Kidney tubule cell (primary cell): Measurements from ENCODE around the gene UBE2C.
"Not testable (repeated sequence)": the region's sequence is repeated elsewhere in the genome, so short reads cannot be mapped to it uniquely, and the experiment has no call there.

ENCODE experiments used
- DNase-seq: peaks from one replicate; pipeline ENCODE4 v3.0.0-alpha.2; 2018; ENCODE audit warnings: low spot score

Gene UBE2C

DNA sequence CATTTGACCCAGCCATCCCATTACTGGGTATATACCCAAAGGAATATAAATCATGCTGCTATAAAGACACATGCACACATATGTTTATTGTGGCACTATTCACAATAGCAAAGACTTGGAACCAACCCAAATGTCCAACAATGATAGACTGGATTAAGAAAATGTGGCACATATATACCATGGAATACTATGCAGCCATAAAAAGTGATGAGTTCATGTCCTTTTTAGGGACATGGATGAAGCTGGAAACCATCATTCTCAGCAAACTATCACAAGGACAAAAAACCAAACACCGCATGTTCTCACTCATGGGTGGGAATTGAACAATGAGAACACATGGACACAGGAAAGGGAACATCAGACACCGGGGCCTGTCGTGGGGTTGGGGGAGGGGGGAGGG is 14.5 kb upstream of the UBE2C start:
- DNase-seq = not testable (repeated sequence)

DNA sequence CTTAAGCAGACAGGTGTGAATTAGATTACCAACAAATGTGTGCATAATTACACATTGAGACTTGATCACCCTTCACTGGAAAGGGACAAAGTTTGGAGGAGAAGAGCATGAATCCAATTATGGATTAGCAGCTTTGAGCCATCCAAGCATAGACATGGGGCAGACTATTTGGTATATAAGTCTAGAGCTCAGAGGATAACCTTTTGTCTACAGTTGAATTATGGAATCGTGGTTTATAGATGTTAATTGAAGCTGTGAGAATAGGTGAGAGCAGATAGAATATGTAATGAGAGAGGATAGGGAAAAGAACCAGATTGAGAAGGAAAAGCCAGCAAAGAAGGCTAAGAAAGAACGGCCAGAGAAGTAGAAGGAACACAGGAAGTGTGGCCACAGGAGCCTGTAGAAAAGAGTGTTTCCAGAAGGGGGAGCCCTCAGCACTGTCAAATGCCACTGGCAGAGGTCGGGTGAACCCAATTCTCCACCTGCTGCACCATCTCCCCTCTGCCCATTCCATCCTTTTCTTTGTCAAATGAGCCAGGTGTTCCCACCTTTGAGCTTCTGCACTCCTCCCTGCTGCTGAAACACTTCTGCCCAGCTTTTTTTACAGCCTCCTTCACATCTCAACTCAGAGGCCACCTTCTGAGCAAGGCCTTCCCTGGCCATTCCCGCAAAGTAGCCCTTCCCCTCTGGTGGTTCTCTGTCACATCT is 13.4 kb upstream of the UBE2C start:
- peak; percentile 63 for DNase-seq

DNA sequence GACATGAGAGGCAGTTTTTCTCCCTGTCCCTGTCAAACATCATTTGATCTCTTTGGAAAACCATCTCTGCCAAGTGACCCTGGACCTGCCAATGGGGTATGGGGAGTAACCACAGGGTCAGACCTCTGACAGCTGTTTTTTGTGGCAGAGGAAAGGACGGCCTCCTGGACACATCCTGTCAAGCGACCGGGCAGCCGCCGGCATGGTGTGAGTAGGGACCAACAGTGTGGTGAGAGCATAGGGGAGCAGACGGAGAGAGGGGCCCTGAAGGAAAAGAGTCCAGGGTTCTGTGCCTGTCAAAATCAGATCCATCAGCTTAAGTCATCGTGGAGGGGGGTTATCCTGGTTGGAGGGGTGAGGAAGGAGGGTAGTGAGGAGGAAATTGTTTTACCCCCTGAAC is 10.6 kb upstream of the UBE2C start:
- no peak for DNase-seq

DNA sequence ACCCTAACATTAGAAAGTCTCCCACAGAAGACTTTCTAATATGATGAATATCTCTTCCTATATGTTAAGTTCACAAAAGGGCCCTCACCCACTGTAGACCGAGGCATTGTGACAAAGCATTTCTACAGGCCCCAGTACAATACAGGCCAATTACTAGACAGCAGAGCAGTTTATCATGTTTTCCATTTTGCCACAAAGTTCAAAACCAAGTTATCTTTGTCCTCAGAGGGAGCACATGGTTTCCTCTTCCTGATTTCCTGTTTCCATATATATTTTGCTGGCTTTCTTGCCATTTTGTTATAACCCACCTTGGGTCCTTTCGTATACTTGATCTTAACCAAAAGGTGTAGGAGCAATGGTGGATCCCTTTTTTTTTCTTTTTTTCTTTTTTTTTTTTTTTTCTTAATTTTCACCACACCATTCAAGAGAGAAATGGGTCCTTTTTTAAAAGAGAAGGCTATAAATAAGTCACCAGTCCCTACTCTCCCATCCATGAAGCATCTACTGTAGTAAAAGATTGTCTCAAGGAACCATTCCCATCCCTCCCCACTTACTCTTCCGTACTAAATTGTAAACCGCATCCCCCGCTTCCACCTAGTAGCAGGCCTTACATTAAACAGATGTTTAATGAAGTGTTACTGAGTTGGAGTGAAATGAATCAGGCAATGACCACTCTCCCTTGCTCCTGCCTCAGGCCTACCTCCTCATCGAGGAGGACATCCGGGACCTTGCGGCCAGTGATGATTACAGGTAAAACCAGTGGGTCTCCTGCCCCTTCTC is 2.1 kb upstream of the UBE2C start:
- no peak for DNase-seq

DNA sequence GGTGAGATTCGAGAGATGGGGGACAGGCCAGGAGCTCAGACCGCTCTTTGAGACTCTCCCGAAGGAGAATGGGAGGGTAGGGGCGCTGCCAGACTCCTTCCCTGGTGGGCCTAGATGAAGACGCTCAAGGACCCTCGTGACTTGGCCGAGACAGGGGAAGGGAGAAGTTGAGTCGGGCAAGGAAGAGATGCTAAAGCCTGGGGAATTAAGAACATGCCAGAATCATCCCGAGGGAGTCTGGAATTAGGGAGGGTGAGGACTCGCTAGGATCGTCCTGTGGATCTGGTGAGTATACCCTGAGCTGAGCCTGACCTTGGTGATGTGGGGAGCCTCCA is 529 bp downstream of the UBE2C start:
- no peak for DNase-seq

DNA sequence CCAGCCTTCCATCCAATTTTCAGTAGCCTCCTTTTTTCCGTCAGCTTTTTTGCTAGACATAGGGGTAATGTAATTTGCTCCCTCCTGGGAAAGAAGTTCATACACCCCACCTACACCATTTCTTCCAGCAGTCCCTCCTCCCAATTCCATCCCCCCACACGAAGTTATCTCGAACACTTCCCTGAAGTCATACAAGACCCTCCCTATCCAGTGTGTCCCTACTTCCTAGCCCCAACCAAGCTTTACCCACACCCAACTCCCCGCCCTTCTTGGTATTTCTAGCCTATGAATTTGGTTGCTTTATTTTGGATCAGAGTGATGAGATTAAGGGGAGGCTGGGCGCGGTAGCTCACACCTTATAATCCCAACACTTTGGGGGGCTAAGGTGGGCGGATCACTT is 1.0 kb downstream of the UBE2C start:
- no peak for DNase-seq

DNA sequence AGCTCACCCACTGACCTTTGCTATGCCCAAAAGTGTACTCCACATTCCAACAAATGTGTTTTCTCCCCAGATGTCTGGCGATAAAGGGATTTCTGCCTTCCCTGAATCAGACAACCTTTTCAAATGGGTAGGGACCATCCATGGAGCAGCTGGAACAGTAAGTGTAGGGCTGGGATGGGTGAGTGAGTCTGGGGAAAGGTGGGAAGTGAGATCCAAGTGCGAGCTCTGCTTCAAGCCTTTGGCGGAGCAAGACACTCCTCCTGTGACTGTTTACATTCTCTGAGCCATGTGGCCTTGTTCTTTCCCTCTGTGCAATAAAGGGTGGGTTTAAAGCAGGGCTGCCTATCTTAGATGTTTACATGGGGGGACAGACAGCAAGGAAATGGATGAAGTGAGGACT is 1.9 kb downstream of the UBE2C start:
- no peak for DNase-seq

DNA sequence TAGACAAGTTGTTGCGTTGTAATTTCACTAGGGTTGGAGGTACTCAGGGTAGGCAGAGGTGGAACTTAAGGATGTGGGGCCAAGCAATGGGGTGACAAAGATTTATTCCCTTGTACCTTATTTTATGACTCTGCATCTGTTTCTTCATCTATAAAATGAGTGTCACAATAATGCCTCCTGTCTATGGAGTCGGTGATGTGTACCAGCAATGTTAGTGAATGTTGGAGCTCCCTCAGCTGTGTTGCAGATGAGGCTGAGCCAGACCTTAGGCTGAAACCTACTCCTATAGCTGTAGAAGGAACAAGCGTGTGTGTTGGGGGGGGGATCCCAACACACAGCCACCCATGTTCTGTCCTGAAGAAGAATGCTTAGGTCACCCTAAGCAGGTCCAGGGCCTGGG is 4.5 kb downstream of the UBE2C start:
- DNase-seq = no peak

DNA sequence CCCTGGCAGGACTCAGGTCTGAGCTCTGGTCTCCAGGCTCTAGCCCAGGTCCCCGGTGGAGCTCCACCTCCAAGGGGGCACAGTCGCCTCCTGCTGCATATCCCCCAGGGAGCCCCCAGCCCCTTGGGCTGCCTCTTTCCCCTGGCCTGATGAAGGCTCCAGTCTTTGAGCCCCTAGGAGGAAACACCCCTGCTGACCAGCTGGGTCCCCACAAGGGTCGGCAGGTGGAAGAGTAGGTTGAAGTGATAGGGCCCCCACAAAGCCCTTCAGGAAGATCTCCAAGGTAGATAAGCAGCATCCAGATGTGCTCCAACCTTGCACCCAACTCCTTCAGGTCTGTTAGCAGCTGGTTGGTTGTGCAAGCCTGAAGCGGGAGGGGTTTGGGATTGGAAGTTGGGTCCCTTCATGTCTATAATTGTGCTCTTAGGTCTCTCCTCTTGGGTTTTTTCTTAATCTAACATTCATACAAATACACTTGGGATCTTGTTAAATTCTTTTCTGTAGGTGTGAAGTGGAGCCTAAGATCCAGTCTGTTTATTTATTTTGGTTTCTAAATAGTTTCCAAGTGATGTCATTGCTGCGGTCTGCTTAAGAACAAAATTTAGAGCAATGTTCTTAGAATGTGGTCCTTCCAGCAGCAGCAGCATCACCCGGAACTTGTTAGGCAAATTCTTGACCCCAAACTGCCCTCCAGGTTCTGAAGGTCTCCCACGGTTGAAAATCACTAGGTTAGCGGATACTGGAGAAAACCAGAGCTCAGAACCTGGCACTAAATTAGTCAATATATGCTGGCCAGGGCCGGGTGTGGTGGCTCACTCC is 5.1 kb downstream of the UBE2C start:
- peak; percentile 68 for DNase-seq

DNA sequence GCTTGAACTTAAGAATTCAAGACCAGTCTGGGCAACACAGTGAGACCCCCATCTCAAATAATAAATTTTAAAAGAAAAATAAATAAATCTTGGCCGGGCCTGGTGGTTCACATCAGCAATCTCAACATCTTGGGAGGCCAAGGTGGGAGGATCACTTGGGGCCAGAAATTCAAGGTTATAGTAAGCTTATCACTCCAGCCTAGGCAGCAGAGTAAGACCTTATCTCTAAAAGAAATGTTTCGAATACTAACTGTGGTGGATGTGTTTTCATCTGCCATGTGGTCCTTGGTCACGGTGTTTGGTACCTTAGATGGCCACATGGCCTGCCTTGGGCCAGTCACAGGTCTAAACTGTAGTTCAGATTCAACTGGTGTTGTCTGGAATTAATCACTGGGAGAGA is 5.8 kb downstream of the UBE2C start:
- no peak for DNase-seq

DNA sequence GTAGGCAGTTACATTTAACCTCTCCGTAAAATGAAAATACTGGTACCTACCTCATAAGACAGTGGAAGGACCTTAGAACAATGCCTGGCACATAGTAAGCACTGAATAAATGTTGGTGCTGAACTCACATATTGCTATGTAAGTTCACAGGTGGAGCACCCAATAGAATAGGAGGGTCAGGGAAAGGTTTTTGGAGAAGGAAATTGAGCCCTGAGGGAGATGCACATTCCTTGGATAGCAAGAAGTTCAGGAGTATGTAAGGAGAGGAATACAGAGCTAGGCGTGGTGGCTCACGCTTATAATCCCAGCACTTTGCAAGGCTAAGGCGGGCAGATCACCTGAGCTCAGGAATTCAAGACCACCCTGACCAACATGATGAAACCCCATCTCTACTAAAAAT is 7.0 kb downstream of the UBE2C start:
- DNase-seq = no peak

DNA sequence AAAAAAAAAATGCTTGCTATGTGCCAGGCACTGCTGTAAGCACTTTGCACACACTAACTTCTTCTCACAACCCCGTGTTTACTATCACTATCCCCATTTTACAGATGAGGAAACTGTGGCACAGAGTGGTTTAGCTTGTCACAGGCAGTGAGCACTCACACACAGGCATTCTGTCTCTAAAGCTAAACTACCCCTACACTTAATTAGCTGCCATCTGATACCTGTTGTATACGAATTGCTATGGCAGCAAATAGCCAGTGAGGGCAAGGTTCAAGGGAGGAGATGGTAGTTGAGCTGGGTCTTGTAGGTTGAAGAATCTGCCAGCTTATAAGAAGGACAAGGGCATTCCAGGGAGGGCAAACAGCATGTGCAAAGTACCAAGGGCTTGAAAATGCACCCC is 9.5 kb downstream of the UBE2C start:
- no peak for DNase-seq

DNA sequence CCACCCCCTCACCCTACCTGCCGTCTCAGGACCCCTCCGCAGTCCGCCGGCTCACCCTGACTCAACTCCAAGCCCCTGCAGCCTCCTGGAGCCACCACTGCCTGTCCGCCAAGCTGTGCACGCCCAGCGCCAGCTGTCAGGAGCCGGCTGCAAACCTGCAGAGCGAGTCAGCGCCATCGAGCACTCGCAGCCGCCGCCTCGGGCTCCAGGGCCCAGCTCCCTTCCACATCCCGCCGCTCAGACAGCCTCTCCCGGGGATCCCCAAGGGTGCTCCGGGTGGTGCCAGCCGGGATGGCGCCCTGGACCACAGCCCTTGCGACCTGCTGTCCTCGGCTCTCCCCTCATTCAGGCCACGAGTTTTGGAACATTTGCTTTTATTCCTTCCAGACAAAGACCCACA is 10.4 kb downstream of the UBE2C start:
- DNase-seq = peak; percentile 39

DNA sequence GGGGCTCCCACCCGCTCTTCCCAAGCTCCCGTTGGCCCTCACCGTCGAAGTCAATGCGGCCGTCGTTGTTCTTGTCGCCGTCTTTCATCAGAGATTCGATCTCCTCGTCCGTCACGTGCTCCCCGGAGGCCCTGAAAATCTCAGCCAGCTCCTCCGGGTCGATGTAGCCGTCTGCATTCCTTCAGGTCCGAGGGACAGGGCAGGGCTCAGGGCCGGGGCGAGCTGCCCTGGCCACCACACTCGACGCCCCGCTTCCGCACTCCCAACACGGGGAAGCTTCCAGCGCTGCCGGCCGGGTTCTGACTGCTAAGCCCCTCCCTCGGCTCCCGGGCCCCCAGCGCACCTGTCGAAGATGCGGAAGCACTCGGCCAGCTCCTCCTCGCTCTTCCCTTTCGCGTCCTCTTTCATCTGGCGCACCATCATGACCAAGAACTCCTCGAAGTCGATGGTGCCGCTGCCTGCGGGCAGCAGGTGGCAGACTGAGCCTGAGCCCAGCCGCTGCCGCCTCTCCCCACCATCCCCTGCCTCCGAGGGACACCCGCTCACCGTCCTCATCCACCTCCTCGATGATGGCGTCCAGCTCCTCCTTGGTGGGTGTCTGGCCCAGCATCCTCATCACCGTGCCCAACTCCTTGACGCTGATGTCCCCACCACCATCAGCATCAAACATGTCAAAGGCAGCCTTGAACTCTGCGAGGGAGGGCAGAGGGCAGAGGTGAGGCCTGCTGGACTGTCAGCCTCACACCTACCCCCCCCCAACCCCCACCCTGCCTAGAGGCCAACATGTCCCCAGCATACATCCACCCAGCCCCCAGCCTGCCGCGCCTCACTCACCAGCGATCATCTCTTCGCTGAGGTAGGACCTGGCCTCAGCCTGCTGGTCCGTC is 11.7 kb downstream of the UBE2C start:
- DNase-seq = peak; percentile 62

DNA sequence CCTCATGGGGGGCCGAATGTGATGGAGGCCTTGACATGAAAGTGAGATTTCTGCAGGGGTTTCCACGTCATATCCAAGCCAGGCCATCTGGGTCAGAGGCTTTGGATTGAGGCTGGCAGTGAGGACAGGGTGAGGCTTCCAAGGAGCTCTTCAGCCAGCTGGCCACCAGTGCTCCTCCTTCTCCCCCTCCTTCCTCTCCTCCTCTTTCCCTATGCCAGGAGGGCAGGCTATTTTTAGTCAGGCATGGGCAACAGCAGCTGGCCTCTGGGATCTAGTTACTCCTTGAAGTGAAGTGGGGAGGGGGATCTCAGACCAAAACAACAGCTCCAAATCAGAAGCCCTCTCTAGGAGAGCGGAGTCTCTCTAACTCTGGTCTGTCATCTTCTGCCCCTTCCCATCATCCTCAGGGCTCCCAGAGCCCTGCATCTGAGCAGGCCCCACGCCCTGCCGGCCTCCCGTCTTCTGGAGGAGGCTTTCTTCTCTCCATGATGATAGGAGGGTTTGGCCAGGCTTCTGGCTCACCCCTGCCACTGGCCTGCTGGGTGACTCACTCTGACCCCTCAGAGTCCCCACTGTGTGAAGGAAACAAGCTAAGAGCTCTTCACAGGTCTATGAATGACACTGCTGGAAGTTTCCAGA is 14.1 kb downstream of the UBE2C start:
- no peak for DNase-seq

DNA sequence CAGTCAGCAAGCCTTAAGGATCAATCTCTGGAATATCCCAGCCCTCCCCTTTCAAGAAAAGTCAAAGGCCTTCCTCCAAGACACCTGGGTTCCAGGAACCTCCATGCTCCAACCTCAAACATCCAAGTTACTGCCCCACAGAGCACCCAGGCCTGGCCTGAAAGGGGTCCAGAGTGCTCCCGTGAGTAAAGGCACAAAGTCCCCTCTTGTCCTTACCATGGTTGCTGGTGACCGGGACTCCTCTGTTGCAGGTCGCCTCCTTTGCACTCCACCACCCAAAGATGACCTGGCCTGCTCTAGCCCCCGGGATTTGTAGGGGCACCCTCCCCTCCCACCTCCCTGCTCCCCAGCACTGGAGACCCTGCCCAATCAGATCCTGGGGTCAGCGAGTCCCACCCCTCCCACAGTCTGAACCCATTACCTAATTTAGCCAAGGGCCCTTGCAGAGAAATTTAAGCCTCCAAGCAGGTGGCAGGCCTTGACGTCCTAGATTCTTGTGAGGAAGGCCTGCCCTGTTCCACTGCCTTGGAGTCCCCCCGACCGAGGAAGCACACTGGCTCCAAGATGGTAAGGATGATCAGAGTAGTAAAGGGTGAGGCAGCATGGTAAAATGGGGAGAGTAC is 14.7 kb downstream of the UBE2C start, which contains the start of gene TNNC2:
Gene TNNC2, minus strand, starts transcription at position 283 of the 623 bp plus-strand sequence. Its CDS starts 64 bp downstream, at position 219.
- no peak for DNase-seq

DNA sequence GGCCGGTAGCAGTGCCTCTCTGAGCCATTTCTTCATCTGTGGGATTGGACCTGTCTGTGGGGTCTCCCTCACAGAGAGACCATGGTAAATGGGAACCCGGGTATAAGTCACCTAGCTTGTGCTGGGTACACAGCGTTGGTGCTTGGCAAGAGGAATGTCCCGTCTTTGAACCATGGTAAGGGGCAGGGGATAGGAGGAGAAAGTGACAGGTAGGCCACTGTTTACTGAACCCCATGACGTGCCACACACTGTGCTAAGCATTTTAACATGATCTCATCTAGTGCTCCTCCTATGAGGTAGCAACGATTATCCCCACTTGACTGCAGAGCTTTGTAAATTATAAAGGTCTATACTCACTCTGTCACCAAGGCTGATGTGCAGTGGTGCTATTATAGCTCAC is 15.3 kb downstream of the UBE2C start:
- DNase-seq = no peak

DNA sequence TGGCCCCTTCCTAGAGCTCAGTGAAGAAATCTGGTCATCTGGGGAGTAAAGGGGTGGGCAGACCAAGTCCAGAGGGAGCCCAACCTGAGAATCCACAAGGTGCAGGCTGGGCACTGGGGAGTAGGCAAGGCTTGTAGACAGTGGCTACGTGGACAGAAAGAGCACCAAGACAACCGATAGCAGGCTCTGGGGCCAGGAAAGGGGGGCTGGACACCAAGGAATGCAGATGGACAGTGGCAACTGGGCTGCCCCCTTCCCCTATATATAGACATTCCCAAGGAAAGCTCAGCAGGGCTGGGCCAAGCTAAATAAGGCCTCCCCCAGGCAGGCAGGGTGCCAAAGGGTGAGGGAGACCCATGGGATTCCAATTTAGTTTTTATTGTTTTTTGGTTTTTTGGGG is 16.1 kb downstream of the UBE2C start:
- no peak for DNase-seq

DNA sequence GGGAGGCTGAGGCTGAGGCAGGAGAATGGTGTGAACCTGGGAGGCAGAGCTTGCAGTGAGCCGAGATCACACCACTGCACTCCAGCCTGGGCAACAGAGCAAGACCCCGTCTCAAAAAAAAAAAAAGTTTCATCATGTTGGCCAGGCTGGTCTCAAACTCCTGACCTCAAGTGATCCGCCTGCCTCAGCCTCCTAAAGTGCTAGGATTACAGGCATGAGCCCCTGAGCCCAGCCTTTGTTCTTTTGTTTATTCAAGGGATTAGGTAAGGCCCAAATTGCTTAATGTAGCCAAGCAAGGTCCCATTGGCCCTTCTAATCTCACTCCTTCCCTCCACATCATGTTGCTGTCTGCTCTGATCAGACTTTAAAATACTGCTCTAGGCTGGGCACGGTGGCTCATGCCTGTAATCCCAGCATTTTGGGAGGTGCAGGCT is 17.2 kb downstream of the UBE2C start:
- not testable (repeated sequence) for DNase-seq

DNA sequence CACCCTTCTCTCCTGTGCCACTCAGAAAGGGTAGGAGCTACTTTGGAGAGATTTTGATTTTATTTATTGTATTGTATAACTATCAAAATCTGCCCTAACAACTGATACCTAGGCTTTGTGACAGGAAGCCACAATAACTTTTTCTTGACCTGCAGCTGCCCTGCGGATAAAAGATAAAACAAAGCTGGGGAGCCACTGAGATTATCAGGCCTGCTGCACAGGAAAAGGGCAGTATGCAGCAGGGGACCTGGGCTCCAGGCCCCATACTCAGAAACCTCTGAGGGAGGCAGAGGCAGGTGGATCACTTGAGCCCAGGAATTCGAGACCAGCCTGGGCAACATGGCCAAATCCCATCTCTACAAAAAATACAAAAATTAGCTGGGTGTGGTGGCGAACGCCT is 20.2 kb downstream of the UBE2C start:
- no peak for DNase-seq
